Activated CD8-positive, alpha-beta memory T cell treated with anti-CD3 and anti-CD28 coated beads, Interleukin-2, amount 50 U/mL, for 4 hours (primary cell): ENCODE measurements around the gene TMEM163.

Experiments used
- DNase-seq: peaks from one replicate; pipeline ENCODE4 v3.0.0-alpha.2; 2020

Gene TMEM163

GRCh38 chr2:134470561-134471168, 248.1 kb downstream of the TMEM163 start:
- no peak for DNase-seq

- DNase-seq = no peak
These were observed 249.2 kb downstream of the TMEM163 start for GRCh38 chr2:134469516-134470115.

DNA sequence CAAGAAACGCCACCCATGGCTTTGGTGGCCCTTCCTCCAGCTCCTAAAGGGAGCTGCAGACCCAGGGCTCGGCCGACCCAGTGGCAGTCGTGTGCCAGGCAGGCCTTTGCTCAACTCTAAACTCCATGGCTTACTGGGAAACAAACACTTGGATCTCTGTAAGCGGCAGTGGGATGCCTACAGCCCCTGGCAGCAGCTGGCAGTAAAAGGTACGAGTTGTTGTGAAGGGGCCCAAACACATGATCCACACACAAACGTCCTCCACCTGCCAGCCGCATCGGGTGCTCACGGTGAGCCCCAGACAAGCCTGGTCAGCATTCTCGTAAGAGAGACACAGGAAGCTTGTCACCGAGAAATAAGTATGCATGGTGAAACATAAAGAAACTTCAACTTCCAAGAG, 250.0 kb downstream of the TMEM163 start:
- DNase-seq = no peak

DNA sequence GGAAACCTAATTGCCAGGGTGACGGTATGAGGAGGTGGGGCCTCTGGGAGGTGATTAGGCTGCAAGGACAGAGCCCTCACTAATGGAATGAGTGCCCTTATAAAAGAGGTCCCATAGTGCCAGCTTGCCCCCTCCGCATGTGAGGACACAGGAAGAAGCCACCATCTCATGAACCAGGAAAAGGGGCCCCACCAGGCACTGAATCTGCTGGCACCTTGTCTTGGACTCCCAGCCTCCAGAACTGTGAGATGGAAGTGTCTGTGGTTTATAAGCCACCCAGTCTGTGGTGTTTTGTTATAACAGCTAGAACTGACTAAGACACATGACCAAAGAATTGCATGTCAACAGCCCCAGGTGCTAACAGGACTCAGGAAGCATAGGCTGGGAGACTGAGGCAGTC, 250.6 kb downstream of the TMEM163 start:
- no peak for DNase-seq

- peak; percentile 28 for DNase-seq
These were observed 252.7 kb downstream of the TMEM163 start for GRCh38 chr2:134466141-134466540.

DNA sequence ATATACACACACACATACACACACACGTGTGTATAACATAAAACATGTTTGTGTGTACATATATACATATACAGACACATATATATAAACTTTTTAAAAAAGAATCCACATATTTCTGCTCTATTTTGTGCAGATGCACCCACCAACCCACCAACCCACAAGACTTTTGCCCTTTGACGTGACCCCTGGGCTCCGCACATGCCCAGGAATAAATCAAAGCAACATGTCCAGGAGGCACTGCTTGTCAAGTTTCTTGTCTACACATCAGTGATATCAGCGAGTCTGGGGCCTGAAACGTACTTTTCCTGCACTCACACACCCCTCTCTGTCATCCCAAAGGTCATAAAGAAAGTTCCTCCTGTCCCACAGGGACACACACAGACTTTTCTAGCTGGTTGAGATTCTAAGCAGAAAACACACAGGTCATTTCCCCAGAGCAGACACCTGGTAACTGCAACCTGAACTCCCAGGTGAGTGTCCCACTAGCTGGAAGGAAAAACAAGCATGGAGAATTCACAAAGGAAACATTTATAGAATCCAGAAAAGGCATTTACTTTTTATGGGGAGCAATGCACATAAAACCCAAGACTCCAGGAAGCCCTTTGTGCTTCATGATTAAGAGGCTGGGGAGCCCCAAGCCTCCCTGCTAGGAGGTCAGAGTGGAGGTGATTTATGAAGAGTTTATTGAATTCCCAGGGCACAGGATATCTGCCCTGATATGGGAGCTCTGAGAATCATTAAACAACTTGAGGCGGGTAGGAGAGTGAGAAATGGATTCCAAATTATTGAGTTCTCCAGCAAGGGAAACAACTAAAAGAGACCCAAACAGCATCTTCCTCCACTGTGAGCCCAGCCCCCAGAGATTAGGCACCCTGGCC, 253.3 kb downstream of the TMEM163 start:
- DNase-seq = no peak

DNA sequence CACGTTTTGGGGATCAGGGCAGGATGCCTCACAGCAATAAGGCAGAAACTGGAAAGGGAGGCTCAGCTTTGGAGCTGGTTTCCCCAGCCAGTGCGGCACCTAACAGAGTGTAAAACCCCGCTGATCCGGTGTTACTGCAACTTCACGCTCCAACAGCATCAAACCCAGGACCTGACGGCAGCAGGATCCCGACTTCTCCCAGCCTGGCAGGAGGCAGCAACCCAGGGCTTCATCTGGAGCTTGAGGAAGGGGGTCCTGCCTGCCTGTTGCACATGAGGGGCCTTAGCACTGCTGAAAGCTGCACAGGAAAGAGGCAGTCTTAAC, 255.1 kb downstream of the TMEM163 start:
- DNase-seq = no peak

DNA sequence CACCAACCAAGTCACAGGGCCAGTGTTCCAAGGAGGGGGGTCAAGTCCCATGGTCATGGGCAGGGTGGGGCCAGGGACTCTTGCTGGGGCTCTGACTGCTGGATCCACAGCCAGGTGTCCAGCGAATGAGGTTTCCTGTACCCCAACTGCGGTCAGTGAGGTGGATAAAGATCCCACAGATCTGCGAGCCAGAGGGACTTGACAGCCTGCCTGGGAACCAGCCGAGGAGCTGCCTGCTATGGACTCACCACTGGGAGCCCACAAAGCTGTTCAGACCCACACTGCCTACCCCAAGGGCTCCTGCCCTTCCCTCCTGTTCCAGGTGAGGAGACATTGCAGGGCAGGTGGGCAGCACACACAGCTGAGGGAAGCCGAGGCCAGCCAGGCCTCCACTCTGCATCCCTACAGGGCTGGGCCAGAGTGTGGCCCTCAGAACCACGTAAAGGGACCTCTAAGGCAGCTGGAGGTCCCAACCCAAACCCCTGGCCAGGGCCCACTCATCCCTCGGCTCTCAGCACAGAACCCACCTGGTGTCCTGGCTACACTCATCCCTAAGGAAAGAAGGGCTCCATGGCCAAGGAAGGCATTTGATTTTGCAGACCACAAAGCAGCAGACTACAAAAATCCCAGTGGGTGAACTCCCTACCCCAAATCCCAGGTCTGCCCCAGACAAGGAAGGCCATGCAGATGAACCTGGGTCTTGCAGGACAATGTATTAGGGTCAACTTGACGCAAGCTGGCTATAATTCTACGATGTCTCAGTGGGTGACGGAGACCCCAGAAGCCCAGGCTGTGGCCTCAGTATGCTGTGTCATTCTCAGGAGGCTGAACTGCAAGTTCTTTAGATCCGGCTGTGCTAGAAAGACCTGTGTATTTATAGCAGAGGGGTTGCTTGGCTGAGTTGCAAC, 255.8 kb downstream of the TMEM163 start:
- DNase-seq = no peak

DNA sequence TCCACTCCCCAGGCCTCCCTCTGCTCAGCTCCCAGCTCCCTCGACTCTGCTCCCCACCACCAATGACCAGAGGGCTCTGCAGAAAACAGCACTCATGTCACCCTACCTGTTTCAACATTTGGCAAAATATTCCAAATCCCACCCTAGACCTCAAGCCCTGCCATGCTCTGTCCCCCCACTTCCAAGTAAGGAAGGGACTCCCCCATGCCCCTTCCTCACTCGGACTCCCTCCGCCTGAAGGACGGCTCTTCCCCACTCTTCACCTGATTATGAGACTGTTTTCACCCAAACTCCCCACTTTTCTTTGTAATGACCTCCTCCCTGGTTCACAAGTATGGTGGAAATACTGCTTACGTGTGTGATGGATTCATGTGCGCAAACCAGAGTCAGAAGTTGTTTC, 256.5 kb downstream of the TMEM163 start:
- DNase-seq = no peak

DNA sequence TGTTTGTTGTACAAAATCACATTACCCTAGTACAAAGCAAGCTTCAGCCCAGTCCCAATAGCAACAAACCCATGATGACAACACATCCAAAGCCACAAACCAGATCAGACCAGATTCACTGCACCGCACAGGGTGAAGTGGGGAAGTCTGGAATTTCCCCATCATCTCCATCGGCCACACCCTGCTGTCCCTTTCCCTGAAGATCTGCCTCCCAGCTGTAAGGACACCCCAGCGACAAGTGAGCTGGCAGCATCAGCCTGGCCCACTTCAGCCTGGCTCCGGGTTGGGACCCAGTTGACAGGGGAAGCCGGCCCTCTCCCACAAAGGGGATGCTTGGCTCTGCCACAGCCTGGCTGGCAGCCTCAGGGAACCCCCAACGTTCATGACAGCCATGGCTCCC, 257.3 kb downstream of the TMEM163 start:
- DNase-seq = no peak

DNA sequence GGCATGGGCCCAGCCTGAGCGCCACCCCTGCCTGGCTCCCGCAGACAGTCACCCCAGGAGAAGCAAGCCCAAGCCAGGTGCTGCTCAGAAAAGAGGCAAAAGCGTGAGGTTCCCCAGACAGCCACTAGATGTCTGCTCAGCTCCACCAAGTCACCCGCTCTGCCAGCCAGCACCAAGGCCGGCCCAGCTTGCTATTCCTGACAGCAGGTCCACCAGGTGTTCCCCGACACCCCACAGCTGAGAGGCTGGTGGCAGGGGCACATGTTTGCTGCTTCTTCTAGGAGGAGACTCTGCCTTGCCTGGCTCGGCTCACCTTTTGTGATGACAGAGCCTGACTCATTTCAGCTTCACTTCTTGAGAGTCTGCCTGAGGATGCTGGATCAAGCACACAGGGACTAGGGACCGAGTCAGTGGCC, 258.2 kb downstream of the TMEM163 start:
- peak; percentile 25 for DNase-seq

GRCh38 chr2:134459706-134460406, 258.9 kb downstream of the TMEM163 start:
- no peak for DNase-seq

- no peak for DNase-seq
These were observed 259.9 kb downstream of the TMEM163 start for GRCh38 chr2:134458950-134459349.

DNA sequence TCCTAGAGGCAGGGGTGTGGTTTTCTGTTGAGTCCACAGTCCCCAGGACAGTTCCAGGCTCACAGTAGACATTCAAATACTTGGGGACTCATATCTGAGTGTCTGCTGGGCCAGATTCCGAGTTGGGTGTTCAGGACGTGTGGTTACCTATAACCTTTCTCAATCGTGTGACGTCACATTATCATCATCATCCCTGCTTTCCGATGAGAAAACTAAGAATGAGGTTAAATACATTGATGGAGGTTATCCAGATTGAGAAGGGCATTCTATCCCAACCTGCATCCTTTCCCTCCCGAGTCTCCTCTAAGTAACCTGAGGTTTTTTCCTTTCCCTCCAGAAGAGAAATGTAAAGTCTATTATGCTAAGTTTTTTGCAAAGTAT, 260.3 kb downstream of the TMEM163 start:
- no peak for DNase-seq

- no peak for DNase-seq
These were observed 260.9 kb downstream of the TMEM163 start for GRCh38 chr2:134457765-134458472.

- no peak for DNase-seq
These were observed 261.4 kb downstream of the TMEM163 start for GRCh38 chr2:134457353-134457752.

DNA sequence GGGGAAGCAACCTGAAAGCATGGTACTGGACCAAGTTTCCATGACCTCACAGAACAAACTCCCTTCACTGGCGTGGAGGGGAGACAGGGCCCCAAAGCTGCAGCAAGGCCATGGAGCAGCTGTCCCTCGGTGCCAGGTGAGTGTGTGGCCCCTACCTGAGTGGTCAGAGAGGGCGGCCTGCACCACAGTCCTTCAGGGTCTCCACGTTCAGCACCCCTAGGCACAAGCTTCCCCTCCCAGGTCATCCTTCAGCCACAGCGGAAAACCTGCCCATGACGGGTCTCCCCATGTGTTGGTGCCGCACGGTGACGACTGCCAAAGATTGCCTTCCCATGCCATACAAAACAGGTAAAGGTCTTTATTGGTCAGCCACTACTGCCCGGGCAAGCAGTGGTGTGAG, 263.4 kb downstream of the TMEM163 start:
- DNase-seq = no peak

- no peak for DNase-seq
These were observed 263.9 kb downstream of the TMEM163 start for GRCh38 chr2:134454931-134455330.

GRCh38 chr2:134454426-134454825, 264.4 kb downstream of the TMEM163 start:
- no peak for DNase-seq

- DNase-seq = no peak
These were observed 264.8 kb downstream of the TMEM163 start for GRCh38 chr2:134453973-134454372.

DNA sequence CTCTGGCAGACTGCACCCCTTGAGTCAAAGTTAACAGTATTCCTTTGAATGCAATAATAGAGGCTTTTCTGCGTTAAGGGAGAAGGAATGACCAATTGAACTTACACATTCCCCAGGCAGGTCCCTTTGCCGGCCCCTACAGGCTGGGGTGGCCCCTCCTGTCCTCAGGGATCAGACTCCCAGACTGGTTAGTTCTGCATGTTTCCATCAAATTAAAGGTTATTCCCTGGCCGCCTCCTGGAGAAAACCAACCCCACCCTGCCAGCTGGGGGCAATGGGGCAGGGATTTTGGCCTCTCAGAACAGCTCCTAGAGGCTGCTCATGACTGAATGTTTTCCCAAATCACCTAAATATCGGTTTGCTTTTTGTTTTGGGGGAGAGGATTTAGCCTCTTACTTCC, 265.3 kb downstream of the TMEM163 start:
- no peak for DNase-seq
